Endodermal cell (in vitro differentiated cells): ENCODE measurements around the gene GPR153. TPM values are rescaled to one million over a fixed set of nuclear protein-coding genes. Genes with fewer than 3 reads are reported as not detected.

Source experiments
- DNase-seq: peaks from one replicate; pipeline ENCODE4 v3.0.0-alpha.2; 2017
- H3K27ac ChIP-seq: 2 replicates; pipeline ENCODE4 v1.5.1; 2013; ENCODE audit warnings: mild to moderate bottlenecking, low read depth, low read length, moderate library complexity
- H3K27me3 ChIP-seq: 2 replicates; pipeline ENCODE4 v1.6.1; 2013; ENCODE audit warnings: mild to moderate bottlenecking, low read length, moderate library complexity; ENCODE audit not compliant: insufficient read depth, control insufficient read depth, poor library complexity, severe bottlenecking
- H3K36me3 ChIP-seq: 2 replicates; pipeline ENCODE4 v1.7.0; 2013; ENCODE audit warnings: mild to moderate bottlenecking, low read length, moderate library complexity; ENCODE audit not compliant: control insufficient read depth, insufficient read depth
- H3K4me1 ChIP-seq: one replicate; pipeline ENCODE4 v1.7.0; 2013; ENCODE audit warnings: low read length; ENCODE audit not compliant: control insufficient read depth, insufficient read depth
- H3K4me3 ChIP-seq: 2 replicates; pipeline ENCODE4 v1.5.1; 2013; ENCODE audit warnings: mild to moderate bottlenecking, low read length, moderate library complexity
- H3K9ac ChIP-seq: 2 replicates; pipeline ENCODE4 v1.6.1; 2013; ENCODE audit warnings: mild to moderate bottlenecking, low read length, moderate library complexity; ENCODE audit not compliant: poor library complexity, severe bottlenecking; ENCODE audit errors: extremely low read depth
- H3K9me3 ChIP-seq: 2 replicates; pipeline ENCODE4 v1.6.1; 2013; ENCODE audit warnings: mild to moderate bottlenecking, low read length, moderate library complexity; ENCODE audit not compliant: control insufficient read depth
- H3K27ac Mint-ChIP-seq: 2 replicates; pipeline ENCODE4 v1.8.0; 2020; ENCODE audit warnings: mixed read lengths
- H3K27me3 Mint-ChIP-seq: 2 replicates; pipeline ENCODE4 v1.8.0; 2021; ENCODE audit warnings: mild to moderate bottlenecking, mixed read lengths; ENCODE audit not compliant: insufficient read depth
- H3K36me3 Mint-ChIP-seq: 2 replicates; pipeline ENCODE4 v1.8.0; 2020; ENCODE audit warnings: low read depth, mixed read lengths
- H3K4me1 Mint-ChIP-seq: 2 replicates; pipeline ENCODE4 v1.8.0; 2020; ENCODE audit warnings: mixed read lengths
- H3K4me3 Mint-ChIP-seq: 2 replicates; pipeline ENCODE4 v1.8.0; 2020; ENCODE audit warnings: mild to moderate bottlenecking, moderate library complexity, mixed read lengths
- H3K9me3 Mint-ChIP-seq: 2 replicates; pipeline ENCODE4 v1.8.0; 2020; ENCODE audit warnings: mild to moderate bottlenecking, mixed read lengths
- WGBS, 2 experiments: methylation state at CpG; one replicate each; pipeline versions ENCODE4 v1.1.5 to v1.1.7; 2013; ENCODE audit warnings: missing lambda C conversion rate in 2 of 2, mixed read lengths in 1 of 2; ENCODE audit not compliant: insufficient coverage in 1 of 2, insufficient read length in 1 of 2; 5-methylcytosine and 5-hydroxymethylcytosine counted together
- total RNA-seq, 2 donors: library from RNA; stranded (reverse); fragmentation: NEBNext Ultra II Directional in 1 of 2; extraction: Animal tissue kit (Norgen Biotek cat#: 25700) in 1 of 2; gene quantifications; 2 replicates in 1 of 2; 3 replicates in 1 of 2; pipeline ENCODE4 v1.2.1, GENCODE V29; 2021
- TF ChIP-seq, protein P1 (sequence below): fragments of 200-600 bp; sonication (generic); conservative IDR thresholded peaks from 2 replicates; pipeline ENCODE4 v1.5.0; 2021; ENCODE audit warnings: antibody characterized with exemption, mild to moderate bottlenecking

Gene GPR153
- total RNA-seq, 2 donors from 2014 or later, result 2.4 to 2.8 TPM

DNA sequence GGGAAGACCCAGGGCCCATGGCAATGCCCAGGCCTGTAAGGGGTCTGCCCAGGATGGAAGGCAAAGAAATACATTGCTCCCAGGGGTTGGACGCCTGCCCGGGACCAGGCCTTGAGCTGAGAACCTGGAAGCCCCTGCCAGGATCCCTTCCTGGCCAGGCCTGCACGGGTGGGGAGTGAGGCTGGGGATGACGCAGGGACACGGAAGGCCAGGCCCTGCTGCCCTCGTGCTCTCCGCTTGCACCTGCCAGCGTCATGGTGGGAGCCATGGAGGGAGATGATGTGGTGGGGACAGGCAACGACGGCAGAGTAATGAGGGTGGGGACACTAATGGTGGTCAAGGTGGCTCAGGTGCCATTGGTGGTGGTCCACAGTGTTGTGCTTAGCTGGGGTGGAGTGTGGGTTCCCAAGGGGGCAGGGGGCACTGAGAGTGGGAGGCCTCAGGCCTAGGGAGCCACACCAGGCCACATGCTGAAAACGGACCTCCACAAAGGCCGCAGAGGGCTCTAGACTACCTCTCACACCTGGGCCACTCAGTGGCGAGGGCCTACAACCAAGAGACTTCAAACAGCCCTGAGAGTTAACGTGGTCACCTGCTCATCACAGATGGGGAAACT lies 12.6 kb downstream of the GPR153 start:
- TF ChIP-seq, protein P1, sequence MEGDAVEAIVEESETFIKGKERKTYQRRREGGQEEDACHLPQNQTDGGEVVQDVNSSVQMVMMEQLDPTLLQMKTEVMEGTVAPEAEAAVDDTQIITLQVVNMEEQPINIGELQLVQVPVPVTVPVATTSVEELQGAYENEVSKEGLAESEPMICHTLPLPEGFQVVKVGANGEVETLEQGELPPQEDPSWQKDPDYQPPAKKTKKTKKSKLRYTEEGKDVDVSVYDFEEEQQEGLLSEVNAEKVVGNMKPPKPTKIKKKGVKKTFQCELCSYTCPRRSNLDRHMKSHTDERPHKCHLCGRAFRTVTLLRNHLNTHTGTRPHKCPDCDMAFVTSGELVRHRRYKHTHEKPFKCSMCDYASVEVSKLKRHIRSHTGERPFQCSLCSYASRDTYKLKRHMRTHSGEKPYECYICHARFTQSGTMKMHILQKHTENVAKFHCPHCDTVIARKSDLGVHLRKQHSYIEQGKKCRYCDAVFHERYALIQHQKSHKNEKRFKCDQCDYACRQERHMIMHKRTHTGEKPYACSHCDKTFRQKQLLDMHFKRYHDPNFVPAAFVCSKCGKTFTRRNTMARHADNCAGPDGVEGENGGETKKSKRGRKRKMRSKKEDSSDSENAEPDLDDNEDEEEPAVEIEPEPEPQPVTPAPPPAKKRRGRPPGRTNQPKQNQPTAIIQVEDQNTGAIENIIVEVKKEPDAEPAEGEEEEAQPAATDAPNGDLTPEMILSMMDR, result no peak
- no peaks in the 10 kb centered on the region for H3K36me3 ChIP-seq
- H3K9ac ChIP-seq, result no peak overlapping the region
- no peaks in the 10 kb centered on the region for H3K4me1 ChIP-seq
- H3K4me3 Mint-ChIP-seq, result no peak overlapping the region
- no peak overlapping the region for H3K27ac ChIP-seq
- WGBS, 2 experiments, result 89 to 91% methylated on average over 7 to 14 of the region's 14 CpGs
- no peaks in the 10 kb centered on the region for H3K9me3 ChIP-seq
- H3K27me3 ChIP-seq, result peaks cover 87% of the 10 kb centered on the region
- no peak overlapping the region for H3K4me3 ChIP-seq
- H3K27ac Mint-ChIP-seq, result no peak overlapping the region
- peaks cover 87% of the 10 kb centered on the region for H3K27me3 Mint-ChIP-seq
- H3K36me3 Mint-ChIP-seq, result no peaks in the 10 kb centered on the region
- peaks cover 4% of the 10 kb centered on the region for H3K4me1 Mint-ChIP-seq
- no peaks in the 10 kb centered on the region for H3K9me3 Mint-ChIP-seq
- no peak for DNase-seq

DNA sequence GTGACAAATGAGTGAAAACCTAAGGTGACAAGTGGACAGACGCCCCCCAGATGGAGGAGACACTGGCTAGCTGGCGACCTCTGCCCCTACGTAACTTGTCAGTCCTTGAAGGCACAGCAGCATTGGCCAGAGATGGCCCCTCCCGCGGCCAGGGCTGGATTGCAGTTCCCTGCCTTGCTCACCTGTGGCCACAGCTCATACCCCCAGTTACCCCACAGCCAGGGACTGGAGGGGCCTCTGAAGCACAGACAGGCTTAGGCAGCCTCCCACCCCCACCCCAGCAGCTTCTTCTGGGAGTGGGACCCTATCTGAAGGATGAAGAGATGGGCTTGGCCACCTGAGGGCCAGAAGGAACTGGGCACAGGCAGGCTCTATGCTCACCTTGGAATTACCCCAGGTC lies 13.2 kb downstream of the GPR153 start:
- H3K4me1 Mint-ChIP-seq, result peaks cover 4% of the 10 kb centered on the region
- H3K4me1 ChIP-seq, result no peaks in the 10 kb centered on the region
- TF ChIP-seq, protein P1, result no peak
- H3K9me3 ChIP-seq, result no peaks in the 10 kb centered on the region
- no peaks in the 10 kb centered on the region for H3K36me3 ChIP-seq
- H3K4me3 ChIP-seq, result no peak overlapping the region
- no peak overlapping the region for H3K4me3 Mint-ChIP-seq
- H3K27ac Mint-ChIP-seq, result no peak overlapping the region
- H3K27me3 Mint-ChIP-seq, result peaks cover 90% of the 10 kb centered on the region
- WGBS, 2 experiments, result 74 to 89% methylated on average over 5 of the region's 5 CpGs
- H3K9me3 Mint-ChIP-seq, result no peaks in the 10 kb centered on the region
- DNase-seq, result peak; percentile 50
- no peak overlapping the region for H3K27ac ChIP-seq
- no peak overlapping the region for H3K9ac ChIP-seq
- H3K27me3 ChIP-seq, result peaks cover 94% of the 10 kb centered on the region
- no peaks in the 10 kb centered on the region for H3K36me3 Mint-ChIP-seq

DNA sequence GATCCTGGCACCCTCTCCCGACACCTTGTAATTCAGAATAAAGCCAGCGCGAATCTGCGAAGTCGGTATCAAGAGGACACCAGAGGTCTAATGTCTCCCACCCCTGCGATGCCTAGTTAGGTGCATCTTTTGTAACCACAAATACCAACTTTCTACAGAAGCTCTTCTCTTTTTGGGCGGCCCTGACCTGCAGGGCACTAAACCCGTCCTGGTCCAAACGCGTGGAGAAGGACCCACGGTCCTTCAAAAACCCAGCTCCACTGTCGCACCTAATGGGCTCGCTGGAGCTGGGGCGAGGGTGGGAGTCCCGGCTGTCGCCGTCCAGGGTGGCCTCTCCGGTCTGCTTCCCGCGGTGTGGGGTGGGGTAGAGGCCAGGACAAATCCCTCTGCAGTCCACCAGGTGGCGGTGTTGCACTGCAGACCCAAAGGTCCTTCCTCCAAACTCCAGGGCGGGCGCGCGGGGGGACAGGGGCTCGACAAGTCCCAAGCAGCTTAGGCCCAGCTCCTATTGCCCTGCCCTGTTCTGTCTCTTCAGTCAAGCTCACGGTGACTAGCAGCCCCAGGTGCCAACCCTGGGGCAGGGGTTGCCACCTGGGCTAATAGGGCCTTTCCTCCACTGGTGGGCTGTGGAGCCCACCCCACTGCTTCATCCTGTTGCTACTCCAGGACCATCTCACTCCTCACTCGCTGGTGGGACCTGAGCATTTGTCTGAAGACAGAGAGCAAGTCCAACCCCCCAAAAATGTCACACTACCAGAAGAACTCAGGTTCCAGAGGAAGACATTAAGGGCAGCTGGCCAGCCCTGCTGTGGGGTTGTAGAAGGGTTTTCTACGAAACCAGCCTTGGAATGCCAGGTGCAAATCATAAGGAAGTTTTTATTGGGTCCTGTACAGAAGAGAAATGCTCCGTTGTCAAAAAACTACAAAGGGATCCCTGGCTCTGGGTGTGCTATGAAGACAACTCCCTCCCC lies 14.1 kb downstream of the GPR153 start:
- Mint-ChIP-seq H3K9me3 (no peaks in the 10 kb centered on the region), H3K36me3 (no peaks in the 10 kb centered on the region), H3K27me3 (peaks cover 87% of the 10 kb centered on the region), H3K27ac (no peak overlapping the region), H3K4me3 (peak overlapping the region; percentile 30), H3K4me1 (peaks cover 4% of the 10 kb centered on the region)
- 13 to 24% methylated on average over 17 to 30 of the region's 30 CpGs for WGBS, 2 experiments
- Histone ChIP-seq H3K36me3 (no peaks in the 10 kb centered on the region), H3K27ac (peak overlapping the region; percentile 1), H3K9me3 (no peaks in the 10 kb centered on the region), H3K4me1 (no peaks in the 10 kb centered on the region), H3K27me3 (peaks cover 95% of the 10 kb centered on the region), H3K9ac (no peak overlapping the region), H3K4me3 (no peak overlapping the region)
- DNase-seq, result peak; percentile 97
- TF ChIP-seq, protein P1, result peak; percentile 96
